ENCODE measurements around the gene SRPK2.

The SRPK2 gene

GRCh38 chr7:105097619-105098018, 291.1 kb downstream of the SRPK2 start:
- DNase-seq (ENCODE audit: low spot score): no peak

- no peak for DNase-seq (ENCODE audit: low spot score)
These were observed 292.4 kb downstream of the SRPK2 start for GRCh38 chr7:105096306-105096705.

- DNase-seq (ENCODE audit: low spot score): no peak
These were observed 293.8 kb downstream of the SRPK2 start for GRCh38 chr7:105094966-105095365.

GRCh38 chr7:105088456-105088855, 300.3 kb downstream of the SRPK2 start:
- DNase-seq (ENCODE audit: low spot score): no peak

GRCh38 chr7:105087981-105088380, 300.7 kb downstream of the SRPK2 start:
- no peak for DNase-seq (ENCODE audit: low spot score)

GRCh38 chr7:105086850-105087249, 301.9 kb downstream of the SRPK2 start:
- no peak for DNase-seq (ENCODE audit: low spot score)

- no peak for DNase-seq (ENCODE audit: low spot score)
These were observed 304.1 kb downstream of the SRPK2 start for GRCh38 chr7:105084581-105084980.

GRCh38 chr7:105079348-105079747, 309.4 kb downstream of the SRPK2 start:
- DNase-seq (ENCODE audit: low spot score): no peak

GRCh38 chr7:105073143-105073542, 315.6 kb downstream of the SRPK2 start:
- DNase-seq (ENCODE audit: low spot score): no peak

- peak; percentile 34 for DNase-seq (ENCODE audit: low spot score)
These were observed 319.8 kb downstream of the SRPK2 start for GRCh38 chr7:105068886-105069285.

- no peak for DNase-seq (ENCODE audit: low spot score)
These were observed 321.0 kb downstream of the SRPK2 start for GRCh38 chr7:105067691-105068090.

Data from NAMALWA (cell line).